ENCODE measurements around the gene NUP214. TPM values are rescaled to one million over a fixed set of nuclear protein-coding genes. Genes with fewer than 3 reads are reported as not detected.

NUP214 gene
- total RNA-seq, 1 donor from 2014 or later, result 56.5 TPM

- no peak overlapping the region for H3K4me3 Mint-ChIP-seq (ENCODE audit: unreplicated experiment)
- H3K9me3 Mint-ChIP-seq (ENCODE audit: unreplicated experiment), result no peaks in the 10 kb centered on the region
- no peaks in the 10 kb centered on the region for H3K36me3 Mint-ChIP-seq (ENCODE audit: unreplicated experiment)
- TF ChIP-seq CTCF (IDR thresholded peaks at IDR 0.05; ENCODE audit: partially characterized antibody, unreplicated experiment), result no peak
- no peaks in the 10 kb centered on the region for H3K27me3 Mint-ChIP-seq (ENCODE audit: unreplicated experiment)
- no peak for DNase-seq
- peaks cover 9% of the 10 kb centered on the region for H3K4me1 Mint-ChIP-seq (ENCODE audit: low read depth, unreplicated experiment)
- H3K27ac Mint-ChIP-seq (ENCODE audit: unreplicated experiment), result no peak overlapping the region
These were observed 133.5 kb downstream of the NUP214 start for GRCh38 chr9:131258698-131259431.

GRCh38 chr9:131259432-131259898 lies 134.1 kb downstream of the NUP214 start:
- no peak for DNase-seq
- Mint-ChIP-seq H3K27me3 (ENCODE audit: unreplicated experiment) (no peaks in the 10 kb centered on the region), H3K36me3 (ENCODE audit: unreplicated experiment) (no peaks in the 10 kb centered on the region), H3K4me1 (ENCODE audit: low read depth, unreplicated experiment) (peaks cover 7% of the 10 kb centered on the region), H3K9me3 (ENCODE audit: unreplicated experiment) (no peaks in the 10 kb centered on the region), H3K27ac (ENCODE audit: unreplicated experiment) (no peak overlapping the region), H3K4me3 (ENCODE audit: unreplicated experiment) (no peak overlapping the region)
- no peak for TF ChIP-seq CTCF (IDR thresholded peaks at IDR 0.05; ENCODE audit: partially characterized antibody, unreplicated experiment)

GRCh38 chr9:131259916-131260597 lies 134.7 kb downstream of the NUP214 start:
- no peak for TF ChIP-seq CTCF (IDR thresholded peaks at IDR 0.05; ENCODE audit: partially characterized antibody, unreplicated experiment)
- Mint-ChIP-seq H3K9me3 (ENCODE audit: unreplicated experiment) (peaks cover 2% of the 10 kb centered on the region), H3K27ac (ENCODE audit: unreplicated experiment) (no peak overlapping the region), H3K4me1 (ENCODE audit: low read depth, unreplicated experiment) (peaks cover 7% of the 10 kb centered on the region), H3K27me3 (ENCODE audit: unreplicated experiment) (no peaks in the 10 kb centered on the region), H3K4me3 (ENCODE audit: unreplicated experiment) (no peak overlapping the region), H3K36me3 (ENCODE audit: unreplicated experiment) (no peaks in the 10 kb centered on the region)
- DNase-seq, result no peak

- TF ChIP-seq CTCF (IDR thresholded peaks at IDR 0.05; ENCODE audit: partially characterized antibody, unreplicated experiment), result no peak
- Mint-ChIP-seq H3K27ac (ENCODE audit: unreplicated experiment) (no peak overlapping the region), H3K4me3 (ENCODE audit: unreplicated experiment) (no peak overlapping the region), H3K36me3 (ENCODE audit: unreplicated experiment) (no peaks in the 10 kb centered on the region), H3K27me3 (ENCODE audit: unreplicated experiment) (no peaks in the 10 kb centered on the region), H3K9me3 (ENCODE audit: unreplicated experiment) (peaks cover 3% of the 10 kb centered on the region), H3K4me1 (ENCODE audit: low read depth, unreplicated experiment) (peaks cover 6% of the 10 kb centered on the region)
- DNase-seq, result no peak
These were observed 135.5 kb downstream of the NUP214 start for GRCh38 chr9:131260751-131261452.

All from glutamatergic neuron (in vitro differentiated cells).